WTC11 (cell line): ENCODE measurements around the gene CHCHD1.

ENCODE experiments used
- CREM ChIP-seq: sonication (generic); formaldehyde crosslinking; IDR thresholded peaks from 2 replicates; pipeline ENCODE4 v1.8.1; 2022; ENCODE audit warnings: mild to moderate bottlenecking, missing genetic modification reagents, moderate library complexity
- CTCF ChIP-seq: fragments of 200-600 bp; IDR thresholded peaks from 2 replicates; pipeline ENCODE4 v1.8.0; 2022; ENCODE audit warnings: antibody characterized with exemption
- IRF2 ChIP-seq: sonication (generic); formaldehyde crosslinking; IDR thresholded peaks from 2 replicates; pipeline ENCODE4 v1.8.0; 2022; ENCODE audit warnings: low read depth, missing genetic modification reagents, borderline replicate concordance
- NFYB ChIP-seq: sonication (generic); formaldehyde crosslinking; conservative IDR thresholded peaks from 2 replicates; pipeline ENCODE4 v1.8.0; 2022; ENCODE audit warnings: low read depth, missing genetic modification reagents
- RELA ChIP-seq: sonication (generic); formaldehyde crosslinking; IDR thresholded peaks from 2 replicates; pipeline ENCODE4 v1.8.1; 2022; ENCODE audit warnings: missing genetic modification reagents, mild to moderate bottlenecking, borderline replicate concordance
- SP1 ChIP-seq: sonication (generic); formaldehyde crosslinking; conservative IDR thresholded peaks from 2 replicates; pipeline ENCODE4 v1.8.1; 2022; ENCODE audit warnings: missing genetic modification reagents
- ZNF121 ChIP-seq: sonication (generic); formaldehyde crosslinking; IDR thresholded peaks from 2 replicates; pipeline ENCODE4 v1.8.0; 2023; ENCODE audit warnings: missing genetic modification reagents
- TF ChIP-seq, protein P1 (sequence below): sonication (generic); formaldehyde crosslinking; IDR thresholded peaks from 2 replicates; pipeline ENCODE4 v1.8.0; 2022; ENCODE audit warnings: mild to moderate bottlenecking, missing genetic modification reagents

GRCh38 chr10:73789659-73790055 is 7.8 kb downstream of the CHCHD1 start:
- TF ChIP-seq, protein P1, sequence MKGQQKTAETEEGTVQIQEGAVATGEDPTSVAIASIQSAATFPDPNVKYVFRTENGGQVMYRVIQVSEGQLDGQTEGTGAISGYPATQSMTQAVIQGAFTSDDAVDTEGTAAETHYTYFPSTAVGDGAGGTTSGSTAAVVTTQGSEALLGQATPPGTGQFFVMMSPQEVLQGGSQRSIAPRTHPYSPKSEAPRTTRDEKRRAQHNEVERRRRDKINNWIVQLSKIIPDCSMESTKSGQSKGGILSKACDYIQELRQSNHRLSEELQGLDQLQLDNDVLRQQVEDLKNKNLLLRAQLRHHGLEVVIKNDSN (CRISPR knock-in tag): no peak
- TF ChIP-seq CTCF: no peak
- no peak for TF ChIP-seq RELA (CRISPR knock-in tag)
- no peak for TF ChIP-seq IRF2
- no peak for TF ChIP-seq SP1 (CRISPR knock-in tag)
- no peak for TF ChIP-seq CREM (CRISPR knock-in tag)
- TF ChIP-seq ZNF121: no peak
- TF ChIP-seq NFYB: no peak
